Lung microvascular endothelial cell (primary cell): ENCODE measurements around the gene CNBP. TPM values are rescaled to one million over a fixed set of nuclear protein-coding genes. Genes with fewer than 3 reads are reported as not detected.
"Not testable (repeated sequence)": the region's sequence is repeated elsewhere in the genome, so short reads cannot be mapped to it uniquely, and the experiment has no call there.

ENCODE experiments used
- DNase-seq, 2 donors: peaks; one replicate each; pipeline versions ENCODE4 v3.0.0 to v3.0.0-alpha.2; 2010; ENCODE audit warnings: low read depth in 2 of 2
- total RNA-seq: library from RNA; depleted of rRNA; stranded (reverse); fragments of >200 nt; gene quantifications from 2 replicates; pipeline ENCODE4 v1.2.1, GENCODE V29; 2014

Gene CNBP
- total RNA-seq, 1 donor from 2014 or later = 229 TPM

DNA sequence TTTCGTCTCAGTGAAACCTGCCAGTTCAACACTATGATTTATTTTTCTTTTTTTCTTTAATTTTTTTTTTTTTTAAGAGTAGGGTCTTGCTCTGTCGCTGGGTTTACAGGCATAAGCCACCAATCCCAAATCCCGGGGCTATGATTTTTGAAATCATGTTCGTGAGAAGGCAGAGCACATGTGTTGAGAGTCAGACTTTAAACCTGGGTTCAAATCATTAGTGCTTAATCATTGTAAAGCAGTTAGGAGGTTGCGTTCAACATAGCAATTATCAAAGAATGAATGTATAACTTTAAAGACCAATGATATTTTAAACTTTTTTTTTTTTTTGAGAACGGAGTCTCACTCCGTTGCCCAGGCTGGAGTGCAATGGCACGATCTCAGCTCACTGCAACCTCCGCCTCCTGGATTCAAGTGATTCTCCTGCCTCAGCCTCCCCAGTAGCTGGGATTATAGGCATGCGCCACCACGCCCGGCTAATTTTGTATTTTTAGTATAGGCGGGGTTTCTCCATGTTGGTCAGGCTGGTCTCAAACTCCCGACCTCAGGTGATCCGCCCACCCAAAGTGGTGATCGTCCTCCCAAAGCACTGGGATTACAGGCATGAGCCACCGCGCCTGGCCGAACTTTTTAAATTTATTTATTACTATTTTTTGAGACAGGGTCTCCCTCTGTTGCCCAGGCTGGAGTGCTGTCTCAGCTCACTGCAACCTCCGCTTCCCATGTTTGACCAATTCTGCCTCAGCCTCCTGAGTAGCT lies 1.3 kb upstream of the CNBP start:
- not testable (repeated sequence) for DNase-seq

DNA sequence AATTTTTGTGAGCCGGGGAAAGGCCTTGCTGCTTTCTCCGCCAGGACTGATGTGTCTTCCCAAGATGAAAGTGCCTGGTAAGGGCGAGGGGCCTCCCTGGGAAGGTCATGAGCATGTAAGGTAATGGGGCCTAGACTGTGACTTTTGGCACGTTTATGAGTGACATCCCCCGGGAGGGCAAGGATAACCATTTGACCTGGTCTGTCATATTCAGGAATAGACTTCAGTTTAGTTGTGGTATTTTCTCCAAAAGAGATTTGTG lies 631 bp upstream of the CNBP start:
- peak; percentile 23 to 29 for DNase-seq

DNA sequence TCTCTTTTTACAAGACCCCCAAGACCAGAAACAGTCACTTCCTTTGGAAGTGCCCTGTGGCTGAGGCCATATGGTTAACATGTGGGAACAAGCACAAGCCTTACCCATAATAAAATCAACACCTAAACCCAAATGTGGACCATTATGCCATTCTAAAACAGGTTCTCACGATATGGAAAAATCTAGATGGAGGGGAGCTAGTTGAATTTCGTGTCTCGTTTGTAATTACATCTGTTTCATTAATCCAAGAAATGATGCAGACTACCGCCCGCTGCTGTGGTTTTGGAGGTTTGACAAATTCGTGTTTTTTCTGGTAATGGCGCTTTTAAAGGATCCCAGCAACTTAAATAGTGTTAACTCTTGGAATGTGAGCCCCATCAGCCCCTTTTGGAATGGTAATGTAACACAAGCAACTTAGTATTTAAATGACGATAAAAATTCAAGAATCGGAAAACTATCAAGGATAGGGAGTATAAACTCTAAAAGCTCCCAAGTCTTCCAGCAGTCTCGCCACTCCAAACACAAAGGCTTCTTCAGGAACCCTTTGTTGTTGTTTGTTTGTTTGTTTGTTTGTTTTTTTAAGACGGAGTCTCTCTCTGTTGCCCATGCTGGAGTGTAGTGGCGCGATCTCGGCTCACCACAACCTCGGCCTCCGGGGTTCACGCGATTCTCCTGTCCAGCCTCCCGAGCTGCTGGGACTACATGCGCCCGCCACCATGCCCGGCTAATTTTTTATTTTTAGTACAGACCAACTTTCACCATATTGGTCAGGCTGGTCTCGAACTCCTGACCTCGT lies 1.1 kb downstream of the CNBP start:
- peak; percentile 33 to 61 for DNase-seq

DNA sequence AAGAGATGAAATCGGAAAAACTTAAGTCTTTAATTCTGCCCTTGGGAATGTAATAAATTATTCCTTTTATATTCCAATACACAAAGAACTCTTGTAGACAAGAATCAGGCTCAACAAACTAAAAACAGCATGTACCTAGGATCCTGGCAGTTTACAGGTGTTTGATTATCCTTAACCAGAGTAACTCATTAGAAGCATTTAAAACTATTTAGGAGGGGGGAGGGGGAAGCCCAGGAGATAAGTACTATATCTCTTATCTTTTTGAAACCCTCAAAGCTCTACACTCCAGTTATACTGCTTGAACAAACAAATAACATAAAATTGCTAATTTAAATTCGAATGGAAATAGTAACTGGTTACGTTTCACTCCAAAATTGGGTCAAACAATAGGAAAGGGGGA lies 1.9 kb downstream of the CNBP start:
- no peak for DNase-seq

DNA sequence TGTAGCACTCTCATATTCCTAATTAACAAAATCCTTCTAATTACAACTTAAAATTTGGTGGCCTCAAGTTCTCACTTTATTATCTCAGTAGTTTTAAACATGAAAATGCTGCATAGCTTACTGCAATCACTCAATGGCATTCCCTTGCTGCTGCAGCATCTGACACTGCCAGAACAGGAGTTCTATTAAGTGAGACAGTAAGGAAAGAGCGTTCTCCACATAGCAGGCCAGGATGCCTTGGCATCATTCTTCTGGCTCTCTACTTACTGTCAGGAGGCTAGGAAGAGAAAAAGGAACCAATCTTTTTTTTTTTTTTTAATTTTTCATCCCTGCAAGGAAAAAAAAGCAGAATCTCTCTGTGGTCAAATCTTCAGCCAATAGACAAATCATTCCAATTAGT lies 3.2 kb downstream of the CNBP start:
- DNase-seq = no peak

DNA sequence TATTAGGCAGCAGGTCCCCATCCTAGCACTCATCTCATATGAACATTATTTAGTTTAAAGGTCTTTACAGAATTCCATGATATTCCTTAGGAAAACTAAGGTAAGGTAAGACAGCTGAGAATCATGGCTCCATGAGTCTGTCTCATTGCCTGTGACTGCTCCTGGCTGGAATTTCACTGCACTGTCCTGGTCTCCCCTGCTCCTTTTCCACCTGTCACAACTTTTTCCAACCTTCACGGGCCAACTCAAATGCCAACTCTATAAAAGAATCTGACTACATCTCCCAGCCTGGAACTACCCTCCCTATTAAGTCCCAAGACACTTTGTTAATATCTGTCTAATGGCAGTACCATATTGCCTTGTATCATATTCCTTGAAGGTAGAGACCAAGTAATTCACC lies 7.6 kb downstream of the CNBP start:
- no peak for DNase-seq

DNA sequence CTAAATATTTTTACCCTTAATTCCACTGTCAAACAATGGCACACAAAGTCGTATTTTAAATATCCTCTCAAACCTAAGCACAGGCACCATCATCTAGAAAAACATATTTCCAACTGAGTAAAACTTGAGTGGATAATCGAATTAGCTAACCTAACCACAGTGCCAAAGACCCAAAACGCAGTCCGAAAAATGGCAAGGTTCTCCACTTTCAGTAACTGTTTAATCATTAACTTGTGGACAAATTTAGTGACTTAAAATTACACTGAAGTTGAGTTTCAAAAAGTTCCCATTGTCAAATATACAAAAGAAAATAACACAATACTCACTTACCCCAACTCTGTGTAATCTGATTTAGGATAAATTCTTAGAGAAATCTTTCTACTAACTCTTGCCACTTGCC lies 10.0 kb downstream of the CNBP start:
- no peak for DNase-seq

DNA sequence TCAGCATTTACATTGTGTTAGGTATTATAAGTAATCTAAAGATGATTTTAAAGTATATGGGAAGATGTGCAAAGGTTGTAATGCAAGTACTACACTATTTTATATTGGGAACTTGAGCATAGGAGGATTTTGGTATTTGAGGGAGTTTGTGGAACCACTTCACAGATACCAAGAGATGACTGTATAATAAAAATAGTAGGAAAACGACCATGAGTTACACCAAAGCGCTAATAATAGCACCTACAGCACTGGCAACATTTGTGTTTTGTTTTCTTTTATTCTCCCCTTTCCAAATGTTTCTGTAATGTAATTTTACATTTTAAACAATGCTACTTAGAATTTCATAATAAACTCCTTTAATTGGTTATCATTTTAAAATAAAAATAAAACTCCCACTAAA lies 10.5 kb downstream of the CNBP start:
- no peak for DNase-seq

DNA sequence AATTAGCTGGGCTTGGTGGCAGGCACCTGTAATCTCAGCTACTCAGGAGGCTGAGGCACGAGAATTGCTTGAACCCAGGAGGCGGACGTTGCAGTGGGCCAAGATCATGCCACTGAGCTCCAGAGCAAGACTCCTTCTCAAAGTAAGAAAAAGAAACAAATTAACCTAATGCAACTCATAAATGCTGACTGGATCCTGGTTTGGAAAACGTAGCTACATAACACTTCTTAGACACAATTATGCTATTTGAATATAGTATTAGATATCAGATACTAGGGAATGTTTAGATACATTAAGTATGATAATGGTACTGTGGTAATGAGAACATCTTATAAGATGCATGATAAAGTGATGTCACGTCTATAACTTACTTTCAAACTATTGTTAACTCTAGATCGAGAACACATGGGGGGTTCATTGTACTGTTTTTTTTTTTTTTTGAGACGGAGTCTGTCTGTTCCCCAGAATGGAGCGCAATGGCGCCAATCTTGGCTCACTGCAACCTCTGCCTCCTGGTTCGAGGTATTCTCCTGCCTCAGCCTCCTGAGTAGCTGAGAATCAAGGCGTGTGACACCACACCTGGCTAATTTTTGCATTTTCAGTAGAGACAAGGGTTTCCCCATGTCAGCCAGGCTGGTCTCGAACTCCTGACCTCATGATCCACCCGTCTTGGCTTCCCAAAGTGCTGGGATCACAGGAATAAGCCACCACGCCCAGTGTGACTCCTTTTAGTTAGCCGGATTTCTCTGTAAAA lies 16.9 kb downstream of the CNBP start:
- DNase-seq = no peak

DNA sequence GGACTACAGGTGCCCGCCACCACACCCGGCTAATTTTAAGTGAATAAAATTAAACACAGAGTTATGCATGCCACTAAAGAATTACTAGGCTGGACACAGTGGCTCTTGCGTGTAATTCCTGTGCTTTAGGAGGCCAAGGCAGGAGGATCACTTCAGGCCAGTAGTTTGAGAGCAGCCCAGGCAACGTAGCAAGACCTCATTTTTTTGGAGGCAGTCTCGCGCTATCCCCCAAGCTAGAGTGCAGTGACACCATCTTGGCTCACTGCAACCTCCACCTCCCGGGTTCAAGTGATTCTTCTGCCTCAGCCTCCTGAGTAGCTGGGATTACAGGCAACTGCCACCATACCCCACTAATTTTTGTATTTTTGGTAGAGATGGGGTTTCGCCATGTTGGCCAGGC lies 18.1 kb downstream of the CNBP start:
- not testable (repeated sequence) for DNase-seq

DNA sequence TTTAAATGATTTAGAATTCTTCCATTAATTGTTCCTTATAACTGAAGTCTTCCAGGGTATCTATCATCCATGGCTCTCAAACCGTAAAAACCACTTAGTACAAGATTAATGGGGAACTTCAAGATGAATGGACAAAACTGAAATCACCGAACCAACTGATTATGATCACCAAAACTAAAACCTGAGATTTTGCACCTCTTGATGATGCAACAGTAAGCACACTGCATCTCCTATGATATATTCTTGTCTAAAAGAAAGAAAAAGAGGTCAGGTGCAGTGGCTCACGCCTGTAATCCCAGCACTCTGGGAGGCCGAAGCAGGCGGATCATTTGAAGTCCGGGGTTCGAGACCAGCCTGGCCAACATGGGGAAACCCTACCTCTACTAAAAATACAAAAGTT lies 19.2 kb downstream of the CNBP start:
- DNase-seq = no peak

DNA sequence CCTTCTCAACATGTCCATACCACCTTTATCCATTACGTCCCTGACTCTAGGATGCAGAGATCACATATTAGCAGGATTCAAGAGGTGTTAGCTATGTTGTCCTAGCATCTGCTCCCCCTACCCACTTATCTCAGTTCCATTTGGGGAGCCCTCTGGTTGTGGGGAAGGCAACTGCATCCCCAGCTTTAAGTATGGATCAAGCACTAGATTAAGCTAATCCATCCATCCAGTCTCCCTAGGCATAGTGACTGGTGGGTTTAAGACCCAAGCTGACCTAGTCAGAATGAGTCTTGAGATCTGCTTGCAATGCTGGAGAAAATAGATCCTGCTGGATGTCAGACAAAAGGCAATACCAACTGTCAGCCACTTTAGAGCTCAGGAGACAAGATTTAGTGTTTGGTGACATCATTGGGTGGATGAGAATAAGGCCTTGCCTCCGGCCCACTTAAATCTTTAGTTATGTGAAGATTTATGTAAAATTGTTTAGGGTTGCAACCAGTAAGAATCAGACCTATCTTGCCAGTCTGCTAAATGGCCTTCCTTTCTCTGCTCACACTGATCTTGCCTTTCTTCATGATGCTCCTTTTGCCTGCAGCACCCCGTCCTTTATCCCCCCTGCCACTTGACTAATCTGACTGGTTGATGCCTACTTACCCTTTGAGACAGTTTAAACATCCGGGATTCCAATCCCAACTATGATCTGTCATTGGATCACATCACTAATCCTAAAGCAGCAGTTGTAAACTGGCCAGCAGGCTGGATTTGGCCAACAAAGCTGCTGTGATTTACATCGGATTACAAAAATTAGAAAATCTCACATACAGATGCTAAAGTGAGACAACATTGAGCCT lies 20.7 kb downstream of the CNBP start:
- DNase-seq = peak in 1 of 2 donors; percentile 3

DNA sequence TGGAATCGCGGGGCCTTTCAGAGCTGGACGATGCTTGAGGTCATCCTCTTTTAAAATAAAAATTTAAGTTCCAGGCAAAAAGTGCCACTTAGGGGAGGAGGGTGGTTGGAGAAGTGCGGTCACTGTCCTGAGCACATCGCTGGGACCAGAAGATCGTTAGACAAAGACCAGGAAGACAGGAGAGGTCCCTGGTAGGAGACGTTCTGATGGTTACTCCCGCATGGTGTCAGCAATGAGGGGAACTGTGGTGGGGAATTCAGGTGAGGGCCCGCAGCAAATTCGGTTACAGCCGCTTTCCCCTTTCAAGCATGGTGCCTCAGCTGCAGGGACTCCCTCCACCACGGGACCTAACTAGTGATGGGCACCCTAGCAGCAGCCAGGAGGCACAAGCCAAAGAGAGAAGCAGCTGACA lies 21.8 kb downstream of the CNBP start:
- peak; percentile 22 to 23 for DNase-seq

DNA sequence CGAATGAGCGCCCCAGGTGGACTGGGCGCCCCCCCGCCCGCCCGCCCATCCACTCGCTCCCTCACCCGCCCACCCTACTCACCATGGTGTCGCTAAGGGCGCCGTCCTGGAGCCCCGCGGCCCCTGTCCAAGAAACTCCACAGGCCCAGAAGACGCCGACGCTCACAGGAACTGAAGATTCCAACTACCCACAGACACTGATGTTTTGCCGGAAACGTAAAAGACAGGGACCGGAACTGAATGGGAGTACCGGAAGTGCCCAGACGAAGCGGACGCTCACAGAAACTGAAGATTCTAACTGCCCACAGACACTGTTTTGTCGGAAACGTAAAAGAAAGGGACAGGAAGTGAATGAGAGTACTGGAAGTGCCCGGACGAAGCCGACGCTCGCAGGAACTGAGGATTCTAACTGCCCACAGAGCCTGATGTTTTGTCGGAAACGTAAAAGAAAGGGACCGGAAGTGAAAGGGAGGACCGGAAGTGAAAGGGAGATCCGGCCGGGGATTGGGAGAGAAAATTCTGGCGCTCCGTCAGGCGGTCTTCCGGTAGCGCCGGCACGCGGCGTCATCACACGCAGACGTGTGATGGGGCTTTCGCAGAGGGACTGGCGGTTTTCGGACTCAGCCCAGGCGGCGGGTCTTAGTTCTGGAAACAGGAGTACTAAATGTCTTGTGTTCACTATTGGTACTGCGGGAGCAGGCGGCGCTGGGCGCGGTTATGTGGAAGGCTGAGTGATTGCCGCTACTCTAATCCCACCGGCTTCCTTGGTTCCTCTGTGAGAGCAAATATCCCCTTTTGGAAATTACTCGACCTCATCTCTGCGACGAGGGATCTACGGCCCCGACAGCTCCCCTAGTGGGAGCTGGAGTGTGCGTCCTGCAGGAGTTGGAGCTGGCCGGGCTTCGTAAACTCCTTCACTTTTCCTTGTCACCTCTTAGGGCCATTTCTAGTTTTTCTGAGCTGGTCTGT lies 22.5 kb downstream of the CNBP start, which contains the start of gene ISY1:
ISY1 (minus strand) TSS at position 173 of the 969 bp plus-strand sequence; CDS start at position 85, 88 bp downstream.
- peak; percentile 97 for DNase-seq

DNA sequence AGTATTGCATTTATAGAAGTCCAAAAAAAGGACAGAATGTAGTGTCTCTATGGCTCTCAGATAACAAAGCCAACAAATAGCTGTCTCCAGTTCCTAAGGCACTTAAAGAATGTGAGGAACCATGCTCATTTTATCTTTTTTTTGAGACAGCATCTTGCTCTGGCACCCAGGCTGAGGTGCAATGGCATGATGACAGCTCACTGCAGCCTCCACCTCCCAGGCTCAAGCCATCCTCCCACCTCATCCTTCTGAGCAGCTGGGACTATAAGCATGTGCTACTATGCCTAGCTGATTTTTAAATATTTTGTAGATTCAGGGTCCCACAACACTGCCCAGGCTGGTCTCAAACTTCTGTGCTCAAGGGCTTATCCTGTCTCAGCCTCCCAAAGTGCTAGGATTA lies 38.9 kb downstream of the CNBP start:
- DNase-seq = no peak

DNA sequence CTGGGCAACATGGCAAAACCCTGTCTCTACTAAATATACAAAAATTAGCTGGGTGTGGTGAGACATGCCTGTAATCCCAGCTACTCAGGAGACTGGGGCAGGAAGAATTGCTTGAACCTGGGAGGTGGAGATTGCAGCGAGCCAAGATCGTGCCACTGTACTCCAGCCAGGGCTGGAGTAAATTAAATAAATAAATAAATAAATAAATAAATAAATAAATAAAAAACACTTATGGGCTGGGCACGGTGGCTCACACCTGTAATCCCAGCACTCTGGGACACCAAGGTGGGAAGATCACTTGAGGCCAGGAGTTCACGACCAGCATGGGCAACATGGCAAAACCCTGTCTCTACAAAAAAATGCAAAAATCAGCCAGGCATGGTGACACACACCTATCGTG lies 42.7 kb downstream of the CNBP start:
- DNase-seq = not testable (repeated sequence)

DNA sequence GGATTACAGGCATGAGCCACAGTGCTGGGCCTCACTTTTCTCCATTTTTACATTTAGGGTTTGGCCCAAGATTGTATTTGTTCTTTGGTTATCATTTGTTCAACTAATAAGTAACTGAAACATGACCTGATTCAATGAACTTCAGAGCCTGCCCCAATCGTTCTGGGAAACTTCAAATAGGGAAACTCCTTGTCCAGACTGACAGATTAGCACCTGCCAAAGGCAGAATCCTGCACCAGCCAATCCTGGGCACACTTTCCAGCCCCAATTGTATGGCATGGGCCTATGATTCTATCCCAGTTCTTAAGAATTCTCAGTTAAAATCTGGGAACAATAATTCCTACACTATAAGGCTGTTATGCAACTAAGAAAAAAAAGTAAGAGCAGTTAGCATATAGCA lies 43.8 kb downstream of the CNBP start:
- no peak for DNase-seq

DNA sequence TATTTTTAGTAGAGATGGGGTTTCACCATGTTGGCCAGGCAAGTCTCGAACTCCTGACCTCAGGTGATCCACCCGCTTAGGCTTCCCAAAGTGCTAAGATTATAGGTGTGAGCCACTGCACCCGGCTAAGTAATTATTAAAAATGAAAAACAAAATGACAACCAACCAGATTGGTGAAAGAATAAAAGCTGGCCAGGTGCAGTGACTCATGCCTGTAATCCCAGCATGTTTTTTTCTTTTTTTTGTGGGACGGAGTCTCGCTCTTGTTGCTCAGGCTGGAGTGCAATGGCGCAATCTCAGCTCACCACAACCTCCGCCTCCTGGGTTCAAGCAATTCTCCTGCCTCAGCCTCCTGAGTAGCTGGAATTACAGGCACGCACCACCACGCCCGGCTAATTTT lies 47.4 kb downstream of the CNBP start:
- DNase-seq = not testable (repeated sequence)

DNA sequence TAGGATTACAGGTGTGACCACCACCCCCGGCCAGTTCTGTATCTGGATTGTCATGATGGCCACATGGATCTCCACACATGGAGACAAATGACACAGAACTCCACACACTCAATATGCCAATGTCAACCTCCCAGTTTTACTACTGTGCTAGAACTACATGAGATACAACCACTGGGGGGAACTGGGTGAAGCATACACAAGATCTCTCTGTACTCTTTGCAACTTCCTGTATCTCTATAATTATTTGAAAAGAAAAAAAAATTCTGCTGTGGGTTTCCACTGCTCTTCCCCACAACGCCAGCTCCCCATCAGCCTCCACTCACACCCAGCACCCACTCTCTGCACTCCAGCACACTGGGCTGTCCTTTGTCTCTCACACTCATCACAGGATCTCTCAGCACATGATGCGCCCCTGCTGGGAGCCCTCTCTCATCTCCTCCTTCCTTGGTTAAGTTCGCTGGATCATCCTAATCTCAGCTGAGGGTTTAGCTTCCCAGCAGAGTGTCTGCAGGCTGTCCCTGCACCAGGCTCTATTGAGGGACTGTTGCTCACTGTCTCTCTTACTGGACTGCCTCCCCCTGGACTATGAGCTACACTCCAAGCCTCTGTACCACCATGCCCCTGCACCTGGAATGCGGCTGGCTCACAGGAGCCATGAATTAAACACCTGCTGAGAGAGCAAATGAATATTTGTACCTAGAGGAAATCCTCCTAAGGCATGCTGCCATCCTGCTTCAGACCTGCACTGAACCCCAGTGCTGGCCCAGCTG lies 51.4 kb downstream of the CNBP start:
- no peak for DNase-seq
